Cardiac fibroblast (primary cell): ENCODE data around the gene FGD3.

ENCODE experiments used
- DNase-seq, 2 donors: peaks; one replicate each; pipeline versions ENCODE4 v3.0.0 to v3.0.0-alpha.2; 2010; ENCODE audit warnings: low read depth in 2 of 2
- H3K4me3 ChIP-seq, 2 donors: replicated peaks in 1 of 2; 1 replicate in 1 of 2; 2 replicates in 1 of 2; pipeline ENCODE4 v1.5.1; 2011; ENCODE audit warnings: low read depth in 2 of 2, low read length in 2 of 2, mild to moderate bottlenecking in 2 of 2, moderate library complexity in 1 of 2
- TF ChIP-seq, protein P1 (sequence below): IDR thresholded peaks from one replicate; pipeline ENCODE4 v1.5.1; 2011; ENCODE audit warnings: low read depth, mild to moderate bottlenecking, low read length, inconsistent platforms

FGD3 gene

DNA sequence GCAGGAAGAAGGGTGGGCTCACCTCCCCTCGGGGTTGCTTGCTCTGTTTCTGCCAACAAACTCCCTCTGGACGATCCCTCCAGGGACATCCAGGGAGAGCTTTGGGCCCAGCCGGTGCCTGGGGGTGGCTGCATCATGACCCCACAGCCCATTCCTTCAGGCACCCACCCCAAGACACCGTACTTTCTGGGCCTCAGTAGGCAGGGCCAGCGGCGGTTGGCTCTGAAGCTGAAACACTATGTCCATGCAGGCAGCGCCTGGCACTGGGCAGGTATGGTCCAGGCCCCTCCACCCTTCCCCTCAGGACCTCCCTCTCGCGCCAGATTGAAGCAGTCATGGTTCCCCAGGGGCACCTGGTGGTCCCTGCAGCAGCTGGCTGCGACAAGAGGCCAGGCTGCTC, 92.7 kb downstream of the FGD3 start:
- H3K4me3 ChIP-seq = no peak overlapping the region
- DNase-seq = no peak
- TF ChIP-seq, protein P1, sequence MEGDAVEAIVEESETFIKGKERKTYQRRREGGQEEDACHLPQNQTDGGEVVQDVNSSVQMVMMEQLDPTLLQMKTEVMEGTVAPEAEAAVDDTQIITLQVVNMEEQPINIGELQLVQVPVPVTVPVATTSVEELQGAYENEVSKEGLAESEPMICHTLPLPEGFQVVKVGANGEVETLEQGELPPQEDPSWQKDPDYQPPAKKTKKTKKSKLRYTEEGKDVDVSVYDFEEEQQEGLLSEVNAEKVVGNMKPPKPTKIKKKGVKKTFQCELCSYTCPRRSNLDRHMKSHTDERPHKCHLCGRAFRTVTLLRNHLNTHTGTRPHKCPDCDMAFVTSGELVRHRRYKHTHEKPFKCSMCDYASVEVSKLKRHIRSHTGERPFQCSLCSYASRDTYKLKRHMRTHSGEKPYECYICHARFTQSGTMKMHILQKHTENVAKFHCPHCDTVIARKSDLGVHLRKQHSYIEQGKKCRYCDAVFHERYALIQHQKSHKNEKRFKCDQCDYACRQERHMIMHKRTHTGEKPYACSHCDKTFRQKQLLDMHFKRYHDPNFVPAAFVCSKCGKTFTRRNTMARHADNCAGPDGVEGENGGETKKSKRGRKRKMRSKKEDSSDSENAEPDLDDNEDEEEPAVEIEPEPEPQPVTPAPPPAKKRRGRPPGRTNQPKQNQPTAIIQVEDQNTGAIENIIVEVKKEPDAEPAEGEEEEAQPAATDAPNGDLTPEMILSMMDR = no peak

DNA sequence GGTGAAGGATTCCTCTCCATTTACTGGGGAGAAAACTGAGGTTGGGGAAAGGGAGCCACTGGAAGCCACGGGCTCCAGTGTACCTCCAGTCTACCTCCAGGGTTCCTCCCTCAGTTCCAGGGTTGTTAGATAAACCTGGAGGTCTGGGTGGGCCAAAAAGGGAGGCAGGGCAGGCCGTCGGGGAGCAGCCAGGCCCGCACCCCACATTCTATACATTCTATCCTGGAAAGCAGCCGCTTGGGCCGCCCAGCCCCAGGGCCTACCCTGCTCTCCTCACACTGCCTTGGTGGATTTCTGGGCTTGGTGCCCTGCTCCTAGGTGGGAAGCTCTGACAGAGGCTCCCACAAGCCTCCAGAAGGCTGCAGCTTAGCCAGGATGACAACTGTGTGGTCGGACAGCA, 93.1 kb downstream of the FGD3 start:
- H3K4me3 ChIP-seq = no peak overlapping the region
- TF ChIP-seq, protein P1 = no peak
- DNase-seq = no peak

DNA sequence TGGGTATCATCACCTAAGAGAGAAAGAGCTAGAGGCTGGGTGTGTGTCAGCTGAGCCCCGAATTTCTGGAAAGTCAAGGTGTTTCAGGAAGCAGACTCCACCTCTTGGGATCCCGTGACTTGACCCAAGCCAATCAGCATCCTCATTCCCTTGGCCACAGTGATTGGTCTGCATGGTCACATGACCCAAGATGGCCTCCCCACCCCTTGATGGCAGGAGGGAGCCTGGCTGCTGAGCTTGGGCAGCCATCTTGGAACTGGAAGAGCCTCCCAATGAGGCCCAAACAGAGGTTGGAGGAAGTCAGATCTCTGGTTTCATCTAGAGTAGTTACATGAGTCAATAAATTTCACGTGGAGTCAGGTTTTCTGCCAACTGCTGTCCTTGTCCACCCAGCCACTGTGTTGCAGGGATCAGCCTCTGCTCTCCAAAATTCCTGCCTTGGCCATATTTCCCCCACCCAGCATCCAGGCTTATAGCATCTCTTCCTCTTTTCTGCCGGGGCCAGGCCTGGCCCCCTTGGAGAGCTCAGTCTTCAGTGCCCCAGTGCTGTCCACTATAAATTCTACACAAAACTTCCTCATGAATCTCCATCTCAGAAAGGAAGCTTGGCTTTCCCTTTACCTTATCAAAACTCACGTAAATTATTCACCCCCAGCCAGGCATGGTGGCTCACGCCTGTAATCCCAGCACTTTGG, 93.9 kb downstream of the FGD3 start:
- no peak overlapping the region for H3K4me3 ChIP-seq
- TF ChIP-seq, protein P1 = no peak
- peak in 1 of 2 donors; percentile 6 for DNase-seq

DNA sequence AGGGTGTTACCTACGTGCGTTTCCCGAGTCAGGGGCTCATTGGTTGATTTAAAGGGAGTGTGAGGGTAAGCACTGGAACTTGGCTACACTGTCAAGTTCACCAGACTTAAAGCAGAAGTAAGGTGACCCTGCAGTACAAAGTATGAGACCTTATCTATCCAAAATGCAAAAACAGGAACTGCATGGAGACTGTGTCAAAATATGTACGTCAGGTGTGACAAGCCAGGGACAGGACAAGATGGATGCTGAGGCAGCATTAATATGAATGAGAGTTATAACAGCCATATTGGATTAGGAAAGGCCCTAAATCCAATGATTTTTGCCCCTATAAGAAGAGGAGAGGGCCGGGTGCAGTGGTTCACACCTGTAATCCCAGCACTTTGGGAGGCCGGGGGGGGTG, 95.8 kb downstream of the FGD3 start:
- DNase-seq = no peak
- TF ChIP-seq, protein P1 = no peak
- no peak overlapping the region for H3K4me3 ChIP-seq

DNA sequence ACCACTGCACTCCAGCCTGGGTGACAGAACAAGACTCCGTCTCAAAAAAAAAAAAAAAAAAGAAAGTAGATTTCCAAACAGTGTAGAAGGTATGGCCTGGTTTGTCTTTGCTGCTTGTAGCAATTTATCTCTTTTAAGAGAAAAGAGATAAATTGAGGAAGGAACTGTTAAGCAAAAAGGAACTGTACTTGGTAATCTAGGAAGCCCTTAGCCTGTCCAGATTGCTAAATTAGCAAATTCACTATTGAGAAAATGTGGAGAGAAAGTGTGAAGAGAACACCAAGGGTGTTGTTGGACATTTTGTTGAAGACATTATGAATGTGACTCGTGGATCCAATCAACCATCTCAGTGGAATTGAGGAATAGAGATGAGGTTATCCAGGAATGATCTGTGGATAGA, 98.2 kb downstream of the FGD3 start:
- no peak for DNase-seq
- H3K4me3 ChIP-seq = no peak overlapping the region
- TF ChIP-seq, protein P1 = no peak

DNA sequence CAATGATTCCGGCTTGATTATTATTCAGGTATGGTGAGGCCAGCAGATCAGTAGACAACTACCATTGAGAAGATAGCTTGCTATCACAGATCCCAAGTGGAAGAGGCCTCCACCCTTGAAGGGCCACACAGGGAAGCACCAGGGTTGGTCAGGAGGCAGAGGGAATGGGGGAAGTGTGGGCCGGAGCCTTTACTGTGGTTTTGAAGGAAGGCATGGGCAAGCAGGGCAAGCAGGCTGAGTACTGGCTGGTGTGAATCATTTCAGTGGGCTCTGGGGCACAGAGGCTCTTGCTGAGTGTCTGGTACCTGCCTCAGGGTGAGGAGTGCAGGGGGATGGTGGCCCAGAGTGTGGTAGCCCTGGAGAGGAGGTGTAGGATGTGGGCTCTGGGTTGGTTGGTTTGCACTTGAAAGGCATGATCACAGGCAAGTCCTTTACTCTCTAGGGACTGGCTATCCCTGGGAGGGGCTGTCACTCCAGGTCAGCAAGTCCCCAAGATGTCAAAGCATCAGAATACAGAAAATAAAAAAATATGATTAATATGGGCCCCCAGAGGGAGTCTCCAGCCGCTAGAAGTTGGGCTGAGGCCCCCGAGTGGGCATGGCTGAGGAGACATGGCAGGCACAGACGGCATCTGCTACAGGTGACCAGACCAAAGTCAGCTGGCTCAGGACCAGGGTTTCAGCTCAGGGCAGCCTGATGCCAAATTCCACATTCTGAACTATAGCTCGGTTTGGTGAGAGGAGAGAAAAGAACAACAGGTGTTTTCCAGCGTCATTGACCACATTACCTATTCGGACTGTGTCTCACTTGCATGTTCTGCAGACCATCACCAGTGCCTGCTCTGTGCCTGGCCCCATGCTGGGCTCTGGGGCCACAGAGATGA, 101.5 kb downstream of the FGD3 start:
- no peak overlapping the region for H3K4me3 ChIP-seq
- TF ChIP-seq, protein P1 = no peak
- DNase-seq = no peak
